Peyer's patch (tissue), 4 donors: Measurements from ENCODE around the gene RFC1.

Experiments used
- CTCF ChIP-seq, 6 experiments: fragments of 450-650 bp in 4 of 6; fragments of 200-600 bp in 2 of 6; sonication (generic) in 1 of 6; IDR thresholded peaks; one replicate each; pipeline ENCODE4 v1.5.1; 2017 to 2019; ENCODE audit warnings: antibody characterized with exemption in 6 of 6, mild to moderate bottlenecking in 3 of 6, moderate library complexity in 1 of 6
- POLR2A ChIP-seq, 2 donors: fragments of 450-650 bp; IDR thresholded peaks; one replicate each; pipeline ENCODE4 v1.5.1; 2017; ENCODE audit warnings: antibody characterized with exemption in 2 of 2, mild to moderate bottlenecking in 2 of 2, moderate library complexity in 2 of 2

DNA sequence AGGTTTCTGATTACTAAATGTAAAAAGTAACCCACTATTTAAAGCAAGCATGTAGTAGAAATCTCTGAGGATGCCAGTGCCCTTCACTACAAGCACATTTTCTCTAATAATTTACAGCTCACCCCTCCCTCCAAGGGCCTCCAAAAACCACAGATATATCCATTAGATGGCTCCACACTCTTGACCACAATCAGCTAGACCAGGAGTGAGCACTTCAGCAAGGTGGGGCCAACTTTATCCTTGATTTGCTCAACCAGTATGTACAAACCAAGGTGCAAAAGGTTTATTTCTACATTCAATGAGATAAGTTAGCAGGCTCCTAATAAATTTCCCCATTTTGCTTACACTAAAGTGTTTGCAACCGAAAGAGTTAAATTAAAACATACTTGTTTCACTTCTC lies 35.8 kb downstream of the RFC1 start:
- TF ChIP-seq CTCF (IDR thresholded peaks at IDR 0.05) (no peak), POLR2A (IDR thresholded peaks at IDR 0.05) (no peak)
